Liver (tissue), 3 donors: ENCODE results near the gene SEMA7A.

Experiments
- EGR1 ChIP-seq, 2 donors: IDR thresholded peaks; 2 replicates each; pipeline ENCODE4 v1.6.1; 2016 to 2018; ENCODE audit warnings: antibody characterized with exemption in 2 of 2, low read depth in 2 of 2
- FOXA1 ChIP-seq: IDR thresholded peaks from 2 replicates; pipeline ENCODE4 v1.6.1; 2016; ENCODE audit warnings: antibody characterized with exemption
- GABPA ChIP-seq, 2 donors: IDR thresholded peaks in 1 of 2; conservative IDR thresholded peaks in 1 of 2; 2 replicates each; pipeline ENCODE4 v1.6.1; 2016; ENCODE audit warnings: antibody characterized with exemption in 2 of 2, mild to moderate bottlenecking in 1 of 2, moderate library complexity in 1 of 2
- NR2F2 ChIP-seq: IDR thresholded peaks from 2 replicates; pipeline ENCODE4 v1.6.1; 2016; ENCODE audit warnings: antibody characterized with exemption
- REST ChIP-seq: IDR thresholded peaks from 2 replicates; pipeline ENCODE4 v1.6.1; 2016; ENCODE audit warnings: antibody characterized with exemption, mild to moderate bottlenecking
- TF ChIP-seq, protein P1 (sequence below): fragments of 150-350 bp; IDR thresholded peaks from 2 replicates; pipeline ENCODE4 v1.5.1; 2017; ENCODE audit warnings: improper control_type of control experiment, low read depth, low read length; ENCODE audit not compliant: missing input control
- donor health status: healthy.
- donor health status: healthy.

- TF ChIP-seq, protein P1, sequence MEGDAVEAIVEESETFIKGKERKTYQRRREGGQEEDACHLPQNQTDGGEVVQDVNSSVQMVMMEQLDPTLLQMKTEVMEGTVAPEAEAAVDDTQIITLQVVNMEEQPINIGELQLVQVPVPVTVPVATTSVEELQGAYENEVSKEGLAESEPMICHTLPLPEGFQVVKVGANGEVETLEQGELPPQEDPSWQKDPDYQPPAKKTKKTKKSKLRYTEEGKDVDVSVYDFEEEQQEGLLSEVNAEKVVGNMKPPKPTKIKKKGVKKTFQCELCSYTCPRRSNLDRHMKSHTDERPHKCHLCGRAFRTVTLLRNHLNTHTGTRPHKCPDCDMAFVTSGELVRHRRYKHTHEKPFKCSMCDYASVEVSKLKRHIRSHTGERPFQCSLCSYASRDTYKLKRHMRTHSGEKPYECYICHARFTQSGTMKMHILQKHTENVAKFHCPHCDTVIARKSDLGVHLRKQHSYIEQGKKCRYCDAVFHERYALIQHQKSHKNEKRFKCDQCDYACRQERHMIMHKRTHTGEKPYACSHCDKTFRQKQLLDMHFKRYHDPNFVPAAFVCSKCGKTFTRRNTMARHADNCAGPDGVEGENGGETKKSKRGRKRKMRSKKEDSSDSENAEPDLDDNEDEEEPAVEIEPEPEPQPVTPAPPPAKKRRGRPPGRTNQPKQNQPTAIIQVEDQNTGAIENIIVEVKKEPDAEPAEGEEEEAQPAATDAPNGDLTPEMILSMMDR = no peak
- TF ChIP-seq REST = no peak
- no peak for TF ChIP-seq FOXA1
- TF ChIP-seq GABPA (IDR thresholded peaks at IDR 0.05 in 1 of 2, conservative IDR thresholded peaks at IDR 0.05 in 1 of 2) = no peak
- no peak for TF ChIP-seq NR2F2
- TF ChIP-seq EGR1 (IDR thresholded peaks at IDR 0.05; ENCODE audit: low read depth in 2 of 2) = no peak
Observed at GRCh38 chr15:74421302-74422245, 12.2 kb downstream of the SEMA7A start.
